Myometrial cell (primary cell): ENCODE data around the gene GSTM2. TPM values are rescaled to one million over a fixed set of nuclear protein-coding genes. Genes with fewer than 3 reads are reported as not detected.

Experiments
- total RNA-seq: library from RNA; depleted of rRNA; stranded (reverse); fragments of >200 nt; gene quantifications from 2 replicates; pipeline ENCODE4 v1.2.3, GENCODE V29; 2015

GSTM2 gene
- total RNA-seq = 19.3 and 22.0 TPM in 2 replicates

DNA sequence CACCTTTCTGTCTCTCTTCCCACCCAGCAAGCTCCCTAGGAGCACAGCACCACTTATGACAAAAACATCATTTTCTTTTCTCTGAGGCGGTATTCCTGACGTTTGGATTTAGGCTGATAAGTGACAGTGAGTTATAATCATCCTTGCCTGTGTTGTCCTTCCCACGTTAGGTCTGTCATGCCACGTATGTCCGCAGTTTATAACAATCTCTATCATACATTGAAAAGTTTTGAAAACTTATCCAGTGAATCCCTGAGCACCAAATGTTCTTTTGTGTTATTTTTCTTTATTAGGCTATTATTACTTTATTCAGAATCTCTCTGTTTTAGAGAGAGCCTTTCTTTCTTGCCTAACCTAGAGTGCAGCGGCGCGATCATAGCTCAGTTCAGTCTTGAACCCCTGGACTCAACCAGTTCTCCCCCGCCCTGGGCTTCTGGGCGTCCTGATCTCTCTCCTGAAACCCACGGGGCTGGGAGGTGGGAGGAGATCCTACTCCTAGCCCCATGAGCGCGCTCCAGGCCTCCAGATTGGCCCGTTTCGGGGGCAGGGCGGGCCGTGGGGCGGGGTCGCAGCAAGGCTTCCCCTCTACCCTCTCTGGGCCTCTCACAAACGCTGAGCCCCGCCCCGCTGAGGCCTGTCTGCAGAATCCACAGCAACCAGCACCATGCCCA lies at the start of gene GSTM2:
GSTM2 (plus strand) TSS at position 606 of the 671 bp plus-strand sequence; CDS start at position 665, 59 bp downstream.

GRCh38 chr1:109619576-109620400 lies 48.1 kb upstream of the GSTM2 start, which contains the start of the genes AMPD2 and GNAT2:
TSS of gene AMPD2 (plus strand) at chr1:109619837. CDS start at chr1:109621176, 1,339 bp downstream.
TSS of gene GNAT2 (minus strand) at chr1:109619616. CDS start at chr1:109612870, 6,746 bp downstream.

DNA sequence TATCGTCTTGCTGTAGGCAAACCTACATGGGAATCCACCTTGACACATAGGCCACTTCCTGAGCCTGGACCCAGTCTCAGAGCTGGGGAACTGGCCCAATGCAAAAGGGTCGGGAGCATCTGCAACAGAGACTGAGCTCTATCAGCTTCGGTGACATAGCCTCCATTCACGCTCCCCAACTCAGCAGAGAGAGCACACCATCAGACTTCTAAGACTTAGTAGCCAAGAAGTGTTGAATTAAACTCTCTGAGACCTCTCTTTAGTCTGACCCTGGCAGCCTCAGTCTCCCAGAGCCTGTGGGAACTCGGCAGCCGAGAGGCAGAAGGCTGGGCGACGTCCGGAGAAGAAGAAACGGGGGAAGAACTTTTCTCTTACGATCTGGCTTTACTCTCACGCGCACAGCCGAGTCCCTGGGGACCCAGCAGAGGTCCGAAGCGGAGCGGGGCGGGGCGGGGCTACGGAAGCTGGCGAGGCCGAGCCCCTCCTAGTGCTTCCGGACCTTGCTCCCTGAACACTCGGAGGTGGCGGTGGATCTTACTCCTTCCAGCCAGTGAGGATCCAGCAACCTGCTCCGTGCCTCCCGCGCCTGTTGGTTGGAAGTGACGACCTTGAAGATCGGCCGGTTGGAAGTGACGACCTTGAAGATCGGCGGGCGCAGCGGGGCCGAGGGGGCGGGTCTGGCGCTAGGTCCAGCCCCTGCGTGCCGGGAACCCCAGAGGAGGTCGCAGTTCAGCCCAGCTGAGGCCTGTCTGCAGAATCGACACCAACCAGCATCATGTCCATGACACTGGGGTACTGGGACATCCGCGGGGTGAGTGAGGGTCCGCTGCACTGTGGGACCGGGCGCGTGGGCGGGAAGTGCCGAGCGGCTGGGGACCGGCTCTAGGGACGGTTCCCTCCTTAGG lies 12.0 kb upstream of the GSTM2 start, which contains the start of gene GSTM4:
GSTM4 (plus strand) TSS at position 485 of the 905 bp plus-strand sequence; CDS start at position 776, 291 bp downstream.

GRCh38 chr1:109687641-109688499 lies 20.0 kb downstream of the GSTM2 start, which contains the start of gene GSTM1:
TSS of gene GSTM1 (plus strand) at chr1:109687817. CDS start at chr1:109687874, 57 bp downstream.

GRCh38 chr1:109711593-109712320 lies 43.9 kb downstream of the GSTM2 start, which contains the start of gene GSTM5:
TSS of gene GSTM5 (plus strand) at chr1:109712251. CDS start at chr1:109712313, 62 bp downstream.

Other genes starting within 250 kb of the GSTM2 start
- gene PSMA5, start 241.6 kb upstream of the GSTM2 start, total RNA-seq = 60.3 and 61.0 TPM in 2 replicates
- 0.53 and 1.7 TPM in 2 replicates for gene SYPL2, start 201.5 kb upstream of the GSTM2 start, total RNA-seq
- gene ATXN7L2, start 184.2 kb upstream of the GSTM2 start, total RNA-seq = 3.0 and 4.0 TPM in 2 replicates
- 5.5 and 6.1 TPM in 2 replicates for gene CYB561D1, start 174.0 kb upstream of the GSTM2 start, total RNA-seq
- gene AMIGO1, start 158.3 kb upstream of the GSTM2 start, total RNA-seq = 0.58 and 0.89 TPM in 2 replicates
- gene GPR61, start 128.2 kb upstream of the GSTM2 start, total RNA-seq = not detected in 2 replicates
- gene GNAI3, start 119.4 kb upstream of the GSTM2 start, total RNA-seq = 11.2 and 13.1 TPM in 2 replicates
- gene GNAT2, start 48.4 kb upstream of the GSTM2 start, total RNA-seq = under 0.01 and 0.89 TPM in 2 replicates
- 79.3 and 98.5 TPM in 2 replicates for gene AMPD2, start 48.2 kb upstream of the GSTM2 start, total RNA-seq
- gene GSTM4, start 12.0 kb upstream of the GSTM2 start, total RNA-seq = 23.7 and 37.8 TPM in 2 replicates
- 31.0 and 32.3 TPM in 2 replicates for gene GSTM1, start 19.8 kb downstream of the GSTM2 start, total RNA-seq
- gene GSTM5, start 44.2 kb downstream of the GSTM2 start, total RNA-seq = 2.9 and 8.5 TPM in 2 replicates
- 47.9 and 50.7 TPM in 2 replicates for gene GSTM3, start 73.0 kb downstream of the GSTM2 start, total RNA-seq
- not detected in 2 replicates for gene EPS8L3, start 95.9 kb downstream of the GSTM2 start, total RNA-seq
- gene CSF1, start 242.8 kb downstream of the GSTM2 start, total RNA-seq = 51.2 and 54.2 TPM in 2 replicates